ENCODE measurements around the gene GALR1. TPM values are rescaled to one million over a fixed set of nuclear protein-coding genes. Genes with fewer than 3 reads are reported as not detected.

GALR1 gene
- total and polyA plus RNA-seq, 2 experiments from 2014 or later, result 0.32 to 1.1 TPM

- Mint-ChIP-seq H3K4me3 (no peak overlapping the region), H3K27me3 (ENCODE audit: insufficient read depth, low read depth, poor library complexity) (no peaks in the 10 kb centered on the region), H3K27ac (peak overlapping the region; percentile 47), H3K4me1 (peaks cover 13% of the 10 kb centered on the region), H3K9me3 (no peaks in the 10 kb centered on the region), H3K36me3 (ENCODE audit: low read depth) (no peaks in the 10 kb centered on the region)
- Histone ChIP-seq H3K9me2 (ENCODE audit: insufficient read depth) (peaks cover 4% of the 10 kb centered on the region; the same call in 1 of the 2 replicates), H3K27ac (ENCODE audit: low read depth) (0 out of 2 replicates have a peak overlapping the region, but pooled peaks have one; percentile 60), H4K20me1 (replicated peaks; ENCODE audit: insufficient read depth) (no peaks in the 10 kb centered on the region), H2AFZ (no peak overlapping the region), H3K27me3 (ENCODE audit: insufficient read depth) (no peaks in the 10 kb centered on the region), H3K4me2 (no peak overlapping the region), H3K4me3 (no peak overlapping the region), H3K36me3 (ENCODE audit: insufficient read depth) (no peaks in the 10 kb centered on the region), H3K4me1 (ENCODE audit: insufficient read depth) (peaks cover 15% of the 10 kb centered on the region), H3F3A (replicated peaks; ENCODE audit: low read depth) (no peaks in the 10 kb centered on the region), H3K79me2 (replicated peaks; ENCODE audit: insufficient read depth) (no peaks in the 10 kb centered on the region)
- TF ChIP-seq REST (IDR thresholded peaks at IDR 0.05; ENCODE audit: unreplicated experiment), result no peak
- no peak for TF ChIP-seq JUNB (IDR thresholded peaks at IDR 0.05; ENCODE audit: unreplicated experiment)
- TF ChIP-seq ETS1 (IDR thresholded peaks at IDR 0.05), result no peak
- no peak for TF ChIP-seq NANOG (IDR thresholded peaks at IDR 0.05; ENCODE audit: borderline replicate concordance)
- no peak for TF ChIP-seq ZNF462 (CRISPR knock-in tag; IDR thresholded peaks at IDR 0.05)
- ATAC-seq, result no peak
- DNase-seq (ENCODE audit: low spot score), result no peak
Observed at GRCh38 chr18:77314511-77314910, 64.9 kb downstream of the GALR1 start.

All from GM23338 (cell line).